OCI-LY7 (cell line): ENCODE results near the gene CEP131.

Experiments
- CTCF ChIP-seq: fragments of 200-600 bp; sonication (generic); conservative IDR thresholded peaks from 2 replicates; pipeline ENCODE4 v1.5.1; 2014; ENCODE audit warnings: mild to moderate bottlenecking, antibody characterized with exemption, low read length, moderate library complexity, mixed read lengths
- EZH2phosphoT487 ChIP-seq: fragments of 200-600 bp; sonication (generic); IDR thresholded peaks from 2 replicates; pipeline ENCODE4 v1.6.1; 2018; ENCODE audit warnings: low read depth, borderline replicate concordance, mild to moderate bottlenecking, mixed run types, antibody characterized with exemption, low read length, moderate library complexity, mixed read lengths

GRCh38 chr17:81264640-81265039, 41.9 kb upstream of the CEP131 start:
- no peak for TF ChIP-seq CTCF
- TF ChIP-seq EZH2phosphoT487, result no peak
